Measurements from ENCODE around the gene PLA2G4C. TPM values are rescaled to one million over a fixed set of nuclear protein-coding genes. Genes with fewer than 3 reads are reported as not detected.

Gene PLA2G4C
- total RNA-seq, 2 donors from 2014 or later: 1.7 to 6.8 TPM

DNA sequence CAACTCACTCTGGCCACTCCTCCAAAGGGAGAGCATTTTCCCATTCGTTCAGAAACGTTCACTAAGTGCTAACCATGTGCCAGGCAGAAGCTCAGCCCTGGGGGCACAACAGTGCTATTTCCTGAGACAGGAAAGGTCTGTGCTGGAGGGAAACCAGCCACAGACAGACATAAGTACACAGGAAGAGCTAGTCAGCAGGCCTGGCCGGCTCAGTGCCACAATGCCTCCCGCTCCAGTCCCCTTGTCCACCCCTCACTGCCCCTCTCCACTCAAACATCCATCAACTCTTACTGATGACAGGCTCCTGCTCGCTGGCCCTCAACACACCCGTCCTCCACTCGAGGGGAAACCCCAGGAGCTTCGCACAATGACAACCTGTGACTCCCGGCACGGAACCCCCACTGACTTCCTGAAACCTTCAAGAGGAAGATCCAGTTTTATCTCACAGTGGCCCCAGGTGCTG is 11.3 kb upstream of the PLA2G4C start:
- Histone ChIP-seq H3K27ac (no peak overlapping the region), H3K4me3 (no peak overlapping the region), H3K4me1 (no peaks in the 10 kb centered on the region), H3K36me3 (no peaks in the 10 kb centered on the region), H3K9me3 (no peaks in the 10 kb centered on the region), H3K27me3 (no peaks in the 10 kb centered on the region), H3K9ac (ENCODE audit: low read depth in 2 of 2, low read length in 2 of 2) (no peak overlapping the region)
- DNase-seq: no peak
- TF ChIP-seq, protein P1, sequence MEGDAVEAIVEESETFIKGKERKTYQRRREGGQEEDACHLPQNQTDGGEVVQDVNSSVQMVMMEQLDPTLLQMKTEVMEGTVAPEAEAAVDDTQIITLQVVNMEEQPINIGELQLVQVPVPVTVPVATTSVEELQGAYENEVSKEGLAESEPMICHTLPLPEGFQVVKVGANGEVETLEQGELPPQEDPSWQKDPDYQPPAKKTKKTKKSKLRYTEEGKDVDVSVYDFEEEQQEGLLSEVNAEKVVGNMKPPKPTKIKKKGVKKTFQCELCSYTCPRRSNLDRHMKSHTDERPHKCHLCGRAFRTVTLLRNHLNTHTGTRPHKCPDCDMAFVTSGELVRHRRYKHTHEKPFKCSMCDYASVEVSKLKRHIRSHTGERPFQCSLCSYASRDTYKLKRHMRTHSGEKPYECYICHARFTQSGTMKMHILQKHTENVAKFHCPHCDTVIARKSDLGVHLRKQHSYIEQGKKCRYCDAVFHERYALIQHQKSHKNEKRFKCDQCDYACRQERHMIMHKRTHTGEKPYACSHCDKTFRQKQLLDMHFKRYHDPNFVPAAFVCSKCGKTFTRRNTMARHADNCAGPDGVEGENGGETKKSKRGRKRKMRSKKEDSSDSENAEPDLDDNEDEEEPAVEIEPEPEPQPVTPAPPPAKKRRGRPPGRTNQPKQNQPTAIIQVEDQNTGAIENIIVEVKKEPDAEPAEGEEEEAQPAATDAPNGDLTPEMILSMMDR (IDR thresholded peaks at IDR 0.05): no peak
- intact Hi-C loops (cut with DNase I): no loop called here

DNA sequence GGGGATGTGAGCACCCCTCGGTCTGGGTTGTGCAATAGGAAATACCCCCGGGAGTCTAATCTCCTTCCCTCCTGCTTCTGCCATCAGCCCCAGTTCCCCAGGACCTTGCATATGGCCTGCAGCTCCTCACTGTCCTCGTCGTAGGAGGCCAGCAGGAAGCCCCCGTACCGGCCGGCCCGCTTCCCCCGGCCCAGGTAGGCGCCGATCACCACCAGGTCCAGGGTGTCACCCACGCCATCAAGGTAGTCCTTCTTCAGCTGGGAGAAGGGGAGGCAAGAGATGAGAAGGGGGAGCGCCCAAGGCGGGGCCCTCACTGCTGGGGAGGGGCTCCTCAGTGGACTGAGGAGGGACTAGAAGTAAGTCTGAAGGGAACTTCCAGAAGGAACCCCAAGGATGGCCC is 10.4 kb upstream of the PLA2G4C start:
- Histone ChIP-seq H3K9ac (ENCODE audit: low read depth in 2 of 2, low read length in 2 of 2) (no peak overlapping the region), H3K4me1 (no peaks in the 10 kb centered on the region), H3K4me3 (no peak overlapping the region), H3K27ac (no peak overlapping the region), H3K9me3 (no peaks in the 10 kb centered on the region), H3K36me3 (no peaks in the 10 kb centered on the region), H3K27me3 (no peaks in the 10 kb centered on the region)
- TF ChIP-seq, protein P1 (IDR thresholded peaks at IDR 0.05): no peak
- intact Hi-C loops (cut with DNase I): no loop called here
- no peak for DNase-seq

DNA sequence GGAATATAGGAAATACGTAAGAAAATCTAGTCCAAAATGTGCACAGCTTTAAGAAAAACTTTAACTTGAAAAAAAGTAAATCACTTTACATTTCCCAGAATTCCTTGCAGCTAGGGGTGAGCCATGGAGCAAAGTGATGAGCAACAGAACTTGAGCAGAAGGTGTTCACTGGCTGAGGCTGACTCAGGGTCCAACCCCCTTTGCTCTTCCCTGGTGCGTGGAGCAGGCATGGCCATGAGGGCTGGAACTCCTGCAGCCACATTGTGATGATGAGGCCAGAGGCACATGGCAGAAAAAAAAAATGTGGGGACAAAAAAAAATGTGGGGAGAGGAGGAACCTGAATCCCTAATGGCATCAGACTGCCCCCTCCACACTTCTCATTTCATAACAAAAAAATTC is 9.9 kb upstream of the PLA2G4C start:
- H3K4me1 ChIP-seq: no peaks in the 10 kb centered on the region
- H3K27ac ChIP-seq: no peak overlapping the region
- no peaks in the 10 kb centered on the region for H3K27me3 ChIP-seq
- H3K36me3 ChIP-seq: no peaks in the 10 kb centered on the region
- H3K9me3 ChIP-seq: no peaks in the 10 kb centered on the region
- no peak overlapping the region for H3K9ac ChIP-seq (ENCODE audit: low read depth in 2 of 2, low read length in 2 of 2)
- TF ChIP-seq, protein P1 (IDR thresholded peaks at IDR 0.05): no peak
- no peak overlapping the region for H3K4me3 ChIP-seq
- intact Hi-C loops (cut with DNase I): no loop called here
- DNase-seq: no peak

DNA sequence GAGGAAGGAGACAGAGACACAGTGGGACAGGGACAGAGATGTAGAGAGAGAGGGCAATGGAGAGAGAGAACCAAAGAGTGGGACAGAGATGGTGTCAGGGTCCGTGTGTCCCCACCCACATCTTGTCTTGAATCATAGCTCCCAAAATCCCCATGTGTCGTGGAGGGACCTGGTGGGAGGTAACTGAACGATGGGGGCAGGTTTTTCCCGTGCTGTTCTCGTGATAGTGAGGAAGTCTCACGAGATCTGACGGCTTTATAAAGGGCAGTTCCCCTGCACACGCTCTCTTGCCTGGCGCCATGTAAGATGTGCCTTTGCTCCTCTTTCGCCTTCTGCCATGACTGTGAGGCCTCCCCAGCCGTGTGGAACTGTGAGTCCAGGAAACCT is 7.5 kb upstream of the PLA2G4C start:
- TF ChIP-seq, protein P1 (IDR thresholded peaks at IDR 0.05): no peak
- no peaks in the 10 kb centered on the region for H3K9me3 ChIP-seq
- intact Hi-C loops (cut with DNase I): no loop called here
- no peak overlapping the region for H3K27ac ChIP-seq
- no peak for DNase-seq
- H3K4me1 ChIP-seq: no peaks in the 10 kb centered on the region
- no peaks in the 10 kb centered on the region for H3K36me3 ChIP-seq
- no peaks in the 10 kb centered on the region for H3K27me3 ChIP-seq
- no peak overlapping the region for H3K4me3 ChIP-seq
- H3K9ac ChIP-seq (ENCODE audit: low read depth in 2 of 2, low read length in 2 of 2): no peak overlapping the region

DNA sequence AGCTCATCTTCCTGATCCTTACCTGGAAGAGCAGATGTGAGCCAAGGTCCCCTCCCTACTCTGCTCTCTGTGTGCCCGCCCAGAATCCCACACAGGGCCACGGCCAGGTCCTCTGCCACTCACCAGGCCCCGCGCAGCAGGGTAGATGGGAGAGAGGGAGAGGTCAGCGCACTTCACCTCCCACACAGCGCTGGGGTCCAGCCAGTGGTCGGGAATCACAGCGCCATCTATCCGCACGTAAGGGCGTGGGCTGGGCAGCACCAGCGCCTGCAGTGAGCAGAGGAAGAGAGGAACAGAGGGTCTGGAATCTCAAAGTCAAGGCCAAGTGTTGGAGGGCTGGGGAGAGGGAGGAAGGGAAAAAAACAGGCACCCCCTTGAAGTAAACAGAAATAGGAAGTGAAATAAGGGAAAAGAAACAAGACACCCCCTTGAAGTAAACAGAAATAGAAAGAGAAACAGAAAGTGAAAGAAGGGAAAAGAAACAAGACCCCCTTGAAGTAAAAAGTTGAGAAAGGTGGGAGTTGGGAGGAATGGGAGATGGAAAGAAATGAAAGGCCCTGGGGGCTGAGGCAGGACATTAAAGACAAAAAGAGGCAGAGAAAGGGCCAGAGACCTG is 7.0 kb upstream of the PLA2G4C start:
- no peak overlapping the region for H3K4me3 ChIP-seq
- H3K9ac ChIP-seq (ENCODE audit: low read depth in 2 of 2, low read length in 2 of 2): no peak overlapping the region
- TF ChIP-seq, protein P1 (IDR thresholded peaks at IDR 0.05): no peak
- no peaks in the 10 kb centered on the region for H3K9me3 ChIP-seq
- no peaks in the 10 kb centered on the region for H3K27me3 ChIP-seq
- no peaks in the 10 kb centered on the region for H3K36me3 ChIP-seq
- H3K27ac ChIP-seq: no peak overlapping the region
- no peak for DNase-seq
- no peaks in the 10 kb centered on the region for H3K4me1 ChIP-seq
- intact Hi-C loops (cut with DNase I): no loop called here
